Stimulated activated naive CD8-positive, alpha-beta T cell treated with anti-CD3 and anti-CD28 coated beads, Interleukin-15, amount 100 ng/mL, for 72 hours (primary cell): ENCODE results near the gene SLAMF7.
A peak's percentile ranks its signal among the peaks of the same experiment; 100 is the strongest.

ENCODE experiments used
- ATAC-seq: fragments of 150-1000 bp; cut with Tn5 transposase; 2 replicates; pipeline ENCODE4 v1.10.0; 2021; ENCODE audit warnings: mild to moderate bottlenecking, moderate library complexity
- DNase-seq, 2 donors: peaks; one replicate each; pipeline ENCODE4 v3.0.0; 2021 to 2022
- H3K27ac Mint-ChIP-seq, 2 donors: one replicate each; pipeline ENCODE4 v1.8.0; 2022; ENCODE audit warnings: mild to moderate bottlenecking in 2 of 2, mixed read lengths in 2 of 2, moderate library complexity in 2 of 2
- H3K27me3 Mint-ChIP-seq: one replicate; pipeline ENCODE4 v1.8.0; 2022; ENCODE audit warnings: mixed read lengths
- H3K4me1 Mint-ChIP-seq: one replicate; pipeline ENCODE4 v1.8.0; 2022; ENCODE audit warnings: mild to moderate bottlenecking, mixed read lengths
- H3K4me3 Mint-ChIP-seq, 2 donors: one replicate each; pipeline ENCODE4 v1.8.0; 2022; ENCODE audit warnings: mild to moderate bottlenecking in 2 of 2, mixed read lengths in 2 of 2, moderate library complexity in 1 of 2
- H3K9me3 Mint-ChIP-seq, 2 donors: one replicate each; pipeline ENCODE4 v1.8.0; 2022; ENCODE audit warnings: mixed read lengths in 2 of 2

Gene SLAMF7

DNA sequence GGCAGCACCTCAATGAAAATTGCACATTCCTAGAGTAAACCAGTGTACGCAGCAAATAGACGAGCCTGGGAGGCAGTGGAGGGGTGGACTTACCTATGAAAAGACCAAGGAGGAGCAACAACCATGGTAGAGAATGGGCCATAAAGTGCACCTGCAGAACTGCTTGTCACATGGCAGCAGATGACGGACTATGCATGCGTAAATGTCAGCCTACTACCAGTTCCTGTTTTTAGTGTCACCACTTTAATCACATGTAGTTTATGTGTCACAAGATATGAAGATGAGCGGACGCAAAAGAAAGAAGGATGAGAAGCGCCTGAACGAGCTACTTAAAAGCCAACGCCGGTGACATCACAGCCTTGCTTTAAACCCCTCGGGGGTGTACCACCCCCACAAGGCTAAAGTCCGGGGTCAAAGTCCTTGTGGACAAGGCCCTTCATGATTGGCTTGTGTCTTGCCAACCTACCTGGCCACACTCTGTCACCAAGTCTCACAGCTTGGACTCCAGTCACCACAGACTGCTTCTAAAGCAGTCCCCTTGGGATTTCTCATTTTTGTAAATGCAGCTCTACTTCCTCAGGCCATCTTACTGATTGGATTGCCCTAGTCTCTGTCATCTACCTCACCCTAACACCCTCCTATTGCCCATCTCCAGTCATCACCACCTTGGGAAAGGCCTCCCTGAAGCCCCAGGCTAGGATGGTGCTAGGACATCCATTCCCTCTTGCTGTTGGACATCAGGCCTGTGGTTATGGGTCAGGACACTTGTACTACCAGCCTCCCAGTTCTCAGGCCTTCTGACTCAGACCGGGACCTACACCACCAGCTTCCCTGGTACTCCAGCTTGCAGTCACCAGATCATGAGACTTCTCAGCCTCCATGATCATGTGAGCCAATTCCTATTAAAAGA is 50.9 kb downstream of the SLAMF7 start:
- H3K27me3 Mint-ChIP-seq, result no peaks in the 10 kb centered on the region

DNA sequence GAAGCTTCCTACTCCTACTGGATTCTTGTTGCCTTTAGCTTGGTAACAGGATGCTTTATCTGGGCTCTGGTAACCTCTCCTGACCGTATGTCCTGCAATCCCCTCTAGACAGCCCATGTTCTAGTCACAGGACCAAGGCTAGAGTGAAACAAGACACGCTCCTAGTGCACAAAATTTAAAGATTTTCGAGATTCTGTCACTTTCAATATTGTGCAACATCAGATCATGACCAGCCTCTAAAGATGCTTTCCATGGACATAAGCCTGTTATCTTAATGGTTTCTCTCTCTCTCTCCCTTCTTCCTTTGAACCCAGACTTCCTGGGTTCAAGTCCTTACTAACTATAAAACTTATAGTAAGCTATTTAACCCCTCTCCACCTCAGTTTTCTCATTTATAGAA is 55.3 kb downstream of the SLAMF7 start:
- Mint-ChIP-seq H3K27ac (no peak overlapping the region), H3K27me3 (no peaks in the 10 kb centered on the region), H3K4me1 (peaks cover 44% of the 10 kb centered on the region), H3K4me3 (no peak overlapping the region), H3K9me3 (no peaks in the 10 kb centered on the region)
- ATAC-seq, result no peak
- DNase-seq, result no peak

More for the DNA sequence above, 50.9 kb downstream of the SLAMF7 start:
- peaks cover 18% of the 10 kb centered on the region for H3K4me1 Mint-ChIP-seq
- ATAC-seq, result no peak
- H3K9me3 Mint-ChIP-seq, result no peaks in the 10 kb centered on the region
- H3K27ac Mint-ChIP-seq, result peak overlapping the region in 1 of 2 donors; percentile 43
- no peak overlapping the region for H3K4me3 Mint-ChIP-seq
- DNase-seq, result no peak

DNA sequence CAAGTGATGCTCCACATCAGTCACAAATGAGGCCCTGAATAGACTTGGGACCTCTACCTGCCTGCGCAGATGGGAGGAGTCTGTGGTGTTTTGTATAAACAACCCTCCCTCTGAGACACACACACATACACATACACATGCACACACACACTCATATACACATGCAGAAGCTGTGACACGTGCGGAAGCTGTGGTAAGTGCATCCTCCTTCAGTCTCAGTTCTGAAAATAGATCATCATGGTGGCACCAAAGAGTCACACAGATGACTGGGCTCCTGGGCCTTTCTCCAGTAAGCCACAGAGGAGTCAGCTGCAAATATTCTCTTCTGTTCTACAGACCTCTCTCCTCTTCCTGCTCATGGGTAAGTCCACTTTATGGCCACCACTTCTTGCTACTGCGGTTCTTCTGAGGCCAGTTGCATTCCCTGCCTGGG is 56.9 kb downstream of the SLAMF7 start, which contains the start of gene LY9:
LY9 (plus strand) TSS at position 224 of the 433 bp plus-strand sequence; CDS start at position 238, 14 bp downstream.
- peak within 1 kb of the TSS; percentile 83 to 93 for H3K4me3 Mint-ChIP-seq
- no peaks in the 10 kb centered on the region for H3K27me3 Mint-ChIP-seq
- DNase-seq, result peak; percentile 71 to 86
- H3K9me3 Mint-ChIP-seq, result no peaks in the 10 kb centered on the region
- peaks cover 46% of the 10 kb centered on the region for H3K4me1 Mint-ChIP-seq
- peak; percentile 90 for ATAC-seq
- H3K27ac Mint-ChIP-seq, result peak within 1 kb of the TSS; percentile 98

DNA sequence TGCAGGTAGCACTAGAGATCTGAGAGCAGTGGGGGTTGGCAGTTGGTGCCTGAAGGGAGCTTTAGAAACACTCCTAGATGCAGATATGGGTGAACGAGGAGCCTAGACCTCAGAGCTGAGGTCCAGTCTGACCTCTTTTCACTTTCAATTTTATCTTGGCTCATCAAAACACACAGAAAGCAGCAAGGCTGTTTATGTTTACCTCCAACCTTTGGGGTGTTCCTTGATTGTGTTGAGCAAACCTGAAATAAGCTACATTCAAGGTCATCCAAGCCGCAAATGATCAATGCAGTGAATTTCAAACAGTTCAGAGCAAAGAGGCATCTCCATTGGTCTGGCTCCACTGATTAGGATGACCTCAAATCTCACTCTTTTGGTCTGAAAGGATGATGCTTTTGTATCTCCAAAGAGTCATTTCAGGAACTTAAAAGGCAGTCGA is 58.2 kb downstream of the SLAMF7 start:
- H3K4me1 Mint-ChIP-seq, result peaks cover 59% of the 10 kb centered on the region
- ATAC-seq (peak; percentile 30), DNase-seq (no peak)
- H3K9me3 Mint-ChIP-seq, result no peaks in the 10 kb centered on the region
- peak overlapping the region; percentile 98 for H3K27ac Mint-ChIP-seq
- H3K4me3 Mint-ChIP-seq, result peak overlapping the region; percentile 83 to 93
- no peaks in the 10 kb centered on the region for H3K27me3 Mint-ChIP-seq

DNA sequence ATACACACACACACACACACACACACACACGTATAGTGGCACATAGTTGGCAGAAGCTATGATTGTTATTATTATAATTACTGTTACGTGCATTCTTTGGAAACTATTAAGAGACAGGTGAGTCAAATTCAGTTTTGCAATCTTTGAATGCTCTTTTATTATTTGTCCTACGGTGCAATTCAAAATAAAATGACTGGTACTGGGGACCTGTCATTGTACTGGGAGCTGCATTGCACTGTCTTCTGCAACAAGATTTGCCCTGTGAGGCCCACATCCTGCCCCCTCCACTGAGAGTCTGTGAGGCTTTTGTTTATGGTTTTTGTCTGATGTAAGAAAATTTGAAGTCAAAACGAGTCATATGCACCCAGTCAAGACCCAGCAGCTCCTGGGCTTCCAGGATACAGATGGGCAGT is 58.8 kb downstream of the SLAMF7 start:
- peak; percentile 51 to 79 for DNase-seq
- peak; percentile 78 for ATAC-seq
- Mint-ChIP-seq H3K9me3 (no peaks in the 10 kb centered on the region), H3K4me3 (peak overlapping the region; percentile 83 to 93), H3K27me3 (no peaks in the 10 kb centered on the region), H3K4me1 (peaks cover 65% of the 10 kb centered on the region), H3K27ac (peak overlapping the region; percentile 98)

DNA sequence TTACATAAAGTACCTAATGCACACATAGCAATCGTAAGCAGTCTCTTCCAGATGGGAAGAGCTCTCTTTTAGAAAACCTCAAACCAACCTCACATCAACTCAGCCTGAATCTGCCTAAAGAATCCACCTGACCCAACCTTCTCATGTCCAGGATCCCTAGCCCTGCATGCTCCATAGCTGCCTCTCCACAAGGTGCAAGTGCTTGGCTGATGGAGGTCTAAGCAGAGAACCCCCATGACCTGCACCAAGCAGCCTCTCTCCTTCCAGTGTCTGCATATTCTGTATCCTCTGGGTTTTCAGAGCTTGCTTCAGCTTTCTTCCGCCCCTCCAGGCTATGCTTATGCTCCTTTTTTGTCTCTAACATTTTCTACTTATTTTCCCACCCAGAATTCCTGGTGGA is 59.4 kb downstream of the SLAMF7 start:
- DNase-seq, result no peak
- ATAC-seq, result no peak
- H3K27me3 Mint-ChIP-seq, result no peaks in the 10 kb centered on the region
- H3K4me3 Mint-ChIP-seq, result peak overlapping the region; percentile 83 to 93
- no peaks in the 10 kb centered on the region for H3K9me3 Mint-ChIP-seq
- peak overlapping the region; percentile 98 for H3K27ac Mint-ChIP-seq
- peaks cover 70% of the 10 kb centered on the region for H3K4me1 Mint-ChIP-seq

DNA sequence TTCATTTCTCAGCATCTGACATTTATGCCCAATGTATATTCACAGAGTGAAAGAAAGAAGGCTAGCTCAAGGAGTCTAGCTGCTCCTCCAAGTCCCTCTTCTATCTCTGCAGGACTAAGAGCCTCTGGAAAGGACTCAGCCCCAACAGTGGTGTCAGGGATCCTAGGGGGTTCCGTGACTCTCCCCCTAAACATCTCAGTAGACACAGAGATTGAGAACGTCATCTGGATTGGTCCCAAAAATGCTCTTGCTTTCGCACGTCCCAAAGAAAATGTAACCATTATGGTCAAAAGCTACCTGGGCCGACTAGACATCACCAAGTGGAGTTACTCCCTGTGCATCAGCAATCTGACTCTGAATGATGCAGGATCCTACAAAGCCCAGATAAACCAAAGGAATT is 60.6 kb downstream of the SLAMF7 start:
- no peaks in the 10 kb centered on the region for H3K27me3 Mint-ChIP-seq
- ATAC-seq (no peak), DNase-seq (no peak)
- H3K9me3 Mint-ChIP-seq, result no peaks in the 10 kb centered on the region
- peak overlapping the region; percentile 83 to 93 for H3K4me3 Mint-ChIP-seq
- peaks cover 75% of the 10 kb centered on the region for H3K4me1 Mint-ChIP-seq
- H3K27ac Mint-ChIP-seq, result peak overlapping the region; percentile 92 to 98

DNA sequence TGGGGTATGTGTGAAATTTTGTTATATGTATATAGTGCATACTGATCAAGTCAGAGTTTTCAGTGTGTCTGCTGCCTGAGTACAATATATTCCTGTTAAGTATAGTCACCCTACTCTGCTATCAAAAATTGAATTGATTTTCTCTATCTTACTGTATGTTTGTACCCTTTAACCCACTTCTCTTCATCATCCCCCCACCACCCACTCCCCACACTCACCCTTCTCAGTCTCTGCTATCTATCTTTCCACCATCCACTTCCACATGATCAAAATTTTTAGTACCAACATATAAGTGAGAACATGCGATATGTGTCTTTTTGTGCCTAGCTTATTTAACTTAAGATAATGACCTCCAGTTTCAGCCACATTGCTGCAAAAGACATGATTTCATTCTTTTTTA is 61.1 kb downstream of the SLAMF7 start:
- Mint-ChIP-seq H3K4me1 (peaks cover 75% of the 10 kb centered on the region), H3K9me3 (no peaks in the 10 kb centered on the region), H3K27ac (peak overlapping the region; percentile 92 to 98), H3K4me3 (peak overlapping the region; percentile 83 to 93), H3K27me3 (no peaks in the 10 kb centered on the region)
- ATAC-seq (no peak), DNase-seq (no peak)

DNA sequence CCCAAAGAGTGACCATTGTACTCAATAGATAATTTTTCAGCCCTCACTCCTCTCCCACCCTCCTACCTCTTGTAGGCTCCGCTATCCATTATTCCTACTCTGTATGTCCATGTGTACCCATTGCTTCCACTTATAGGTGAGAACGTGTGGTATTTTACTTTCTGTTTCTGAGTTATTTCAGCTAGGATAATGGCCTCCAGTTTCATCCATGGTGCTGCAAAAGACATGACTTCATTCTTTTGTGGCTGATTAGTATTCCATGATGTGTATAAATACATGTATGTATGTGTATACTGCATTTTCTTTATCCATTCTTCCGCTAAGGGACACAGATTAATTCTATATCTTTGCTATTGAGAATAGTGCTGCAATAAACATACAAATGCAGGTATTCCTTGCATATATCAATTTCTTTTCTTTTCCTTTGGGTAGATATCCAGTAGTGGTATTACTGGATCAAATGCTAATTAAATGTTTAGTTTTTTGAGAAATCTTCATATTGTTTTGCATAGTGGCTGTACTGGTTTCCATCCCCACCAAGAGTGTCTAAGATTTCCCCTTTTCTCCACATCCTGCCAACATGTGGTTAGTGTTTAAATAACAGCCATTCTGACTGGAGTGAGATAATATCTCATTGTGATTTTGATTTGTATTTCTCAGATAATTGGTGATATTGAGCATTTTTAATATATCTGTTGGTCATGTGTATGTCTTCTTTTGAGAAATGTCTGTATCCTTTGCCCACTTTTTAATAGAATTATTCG is 61.8 kb downstream of the SLAMF7 start:
- H3K27ac Mint-ChIP-seq, result peak overlapping the region; percentile 81 to 93
- H3K27me3 Mint-ChIP-seq, result no peaks in the 10 kb centered on the region
- H3K4me3 Mint-ChIP-seq, result peak overlapping the region; percentile 81 to 83
- peaks cover 0 to 4% of the 10 kb centered on the region in 2 donors for H3K9me3 Mint-ChIP-seq
- peaks cover 75% of the 10 kb centered on the region for H3K4me1 Mint-ChIP-seq
- ATAC-seq (peak; percentile 46), DNase-seq (no peak)

DNA sequence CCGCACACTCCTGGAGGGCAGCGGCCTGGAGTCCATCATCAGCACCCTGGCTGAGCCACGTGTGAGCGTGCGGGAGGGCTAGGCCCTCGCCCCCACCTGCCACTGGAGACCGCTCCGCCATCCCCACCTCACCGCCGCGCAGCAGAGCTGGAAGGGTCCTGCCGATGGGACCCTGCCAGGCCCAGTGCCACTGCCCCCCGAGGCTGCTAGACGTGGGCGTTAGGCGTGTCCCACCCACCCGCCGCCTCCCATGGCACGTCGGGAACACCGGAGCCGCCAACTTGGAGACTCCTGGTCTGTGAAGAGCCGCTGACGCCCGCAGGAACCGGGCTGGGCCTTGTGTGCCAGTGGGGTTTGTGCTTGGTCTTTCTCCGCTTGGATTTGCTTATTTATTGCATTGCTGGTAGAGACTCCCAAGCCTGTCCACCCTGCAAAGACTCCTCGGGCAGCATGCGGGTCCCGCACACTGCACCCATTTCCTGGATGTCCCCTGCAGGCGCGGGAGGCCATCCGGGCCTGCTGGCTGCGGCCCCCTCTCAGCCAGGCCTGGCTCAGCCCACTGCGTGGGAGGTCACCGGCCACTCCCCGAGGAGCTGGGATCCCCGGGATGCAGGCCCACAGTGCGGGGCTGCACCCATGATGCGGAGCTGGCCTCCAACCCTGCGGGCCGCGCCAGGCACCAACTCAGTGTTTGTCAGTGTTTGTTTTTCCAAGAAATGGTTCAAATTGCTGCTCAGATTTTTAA is 63.0 kb downstream of the SLAMF7 start:
- DNase-seq (no peak), ATAC-seq (no peak)
- Mint-ChIP-seq H3K9me3 (peaks cover 11 to 16% of the 10 kb centered on the region in 2 donors), H3K4me3 (peak overlapping the region; percentile 81 to 83), H3K27ac (no peak overlapping the region), H3K4me1 (peaks cover 83% of the 10 kb centered on the region), H3K27me3 (no peaks in the 10 kb centered on the region)
